HCT116 (cell line): Measurements from ENCODE around the gene ADGRG1.
"Not testable (repeated sequence)": the region's sequence is repeated elsewhere in the genome, so short reads cannot be mapped to it uniquely, and the experiment has no call there.

Experiments
- EZH2 ChIP-seq: fragments of 200-600 bp; sonication (generic); IDR thresholded peaks from 2 replicates; pipeline ENCODE4 v1.6.1; 2017; ENCODE audit warnings: antibody characterized with exemption, mixed run types
- EZH2phosphoT487 ChIP-seq: fragments of 200-600 bp; IDR thresholded peaks from 2 replicates; pipeline ENCODE4 v1.6.1; 2018; ENCODE audit warnings: antibody characterized with exemption, borderline replicate concordance
- POLR2A ChIP-seq: IDR thresholded peaks from 2 replicates; pipeline ENCODE4 v1.7.0; 2011; ENCODE audit warnings: borderline replicate concordance; ENCODE audit not compliant: insufficient read depth, insufficient read length; ENCODE audit errors: extremely low read depth
- SIN3A ChIP-seq: IDR thresholded peaks from 2 replicates; pipeline ENCODE4 v1.6.1; 2012; ENCODE audit warnings: low read depth
- SP1 ChIP-seq: IDR thresholded peaks from 2 replicates; pipeline ENCODE4 v1.6.1; 2012; ENCODE audit warnings: low read depth
- ZNF274 ChIP-seq: fragments of 200-500 bp; sonication (Bioruptor generic); IDR thresholded peaks from 2 replicates; pipeline ENCODE4 v1.6.1; 2014; ENCODE audit warnings: mild to moderate bottlenecking, low read depth, low read length, inconsistent platforms

DNA sequence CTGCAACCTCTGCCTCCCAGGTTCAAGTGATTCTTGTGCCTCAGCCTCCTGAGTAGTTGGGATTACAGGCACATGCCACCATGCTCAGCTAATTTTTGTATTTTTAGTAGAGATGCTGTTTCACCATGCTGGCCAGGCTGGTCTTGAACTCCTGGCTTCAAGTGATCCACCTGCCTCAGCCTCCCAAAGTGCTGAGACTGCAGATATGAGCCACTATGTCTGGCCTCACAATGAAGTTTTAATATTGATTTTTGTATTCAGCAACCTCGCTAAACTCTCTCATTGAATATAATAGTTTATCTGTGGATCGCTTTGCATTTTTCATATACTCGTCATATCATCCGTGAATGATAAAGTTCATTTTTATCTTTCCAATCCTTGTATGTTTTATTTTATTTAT, 32.2 kb upstream of the ADGRG1 start:
- TF ChIP-seq EZH2, SP1, ZNF274, EZH2phosphoT487, SIN3A, POLR2A: not testable (repeated sequence)
